ENCODE measurements around the gene PEMT.

DNA sequence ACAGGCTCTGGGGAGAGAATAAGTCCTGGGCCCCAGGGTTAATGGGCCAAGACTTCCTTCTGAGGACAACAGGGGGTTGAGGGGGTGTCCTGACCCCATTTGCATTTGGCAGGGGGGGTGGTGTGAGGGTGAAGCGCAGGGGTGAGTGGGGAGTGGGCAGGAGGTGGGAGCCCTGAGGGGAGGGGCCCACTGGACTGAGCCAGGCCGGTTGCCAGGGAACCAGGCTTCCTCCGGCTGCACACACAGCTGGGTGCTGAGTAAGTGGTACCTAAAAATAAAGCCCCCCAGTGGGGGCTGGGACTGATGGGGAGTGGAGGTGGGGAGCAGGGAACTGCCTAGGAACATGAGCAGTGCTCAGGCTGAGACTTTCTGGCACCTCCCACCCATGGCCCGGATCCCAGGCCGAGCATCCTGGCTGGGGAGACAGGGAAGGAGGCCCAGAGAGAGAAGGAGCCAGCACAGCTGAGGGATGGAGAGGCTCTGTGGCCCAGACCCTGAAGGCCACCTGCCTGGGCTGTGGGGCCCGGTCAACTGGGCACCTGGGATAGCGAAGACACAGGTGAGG lies 87.9 kb downstream of the PEMT start:
- no peak for TF ChIP-seq CHD1 (IDR thresholded peaks at IDR 0.05; ENCODE audit: low read depth, low read length)
- TF ChIP-seq, protein P1, sequence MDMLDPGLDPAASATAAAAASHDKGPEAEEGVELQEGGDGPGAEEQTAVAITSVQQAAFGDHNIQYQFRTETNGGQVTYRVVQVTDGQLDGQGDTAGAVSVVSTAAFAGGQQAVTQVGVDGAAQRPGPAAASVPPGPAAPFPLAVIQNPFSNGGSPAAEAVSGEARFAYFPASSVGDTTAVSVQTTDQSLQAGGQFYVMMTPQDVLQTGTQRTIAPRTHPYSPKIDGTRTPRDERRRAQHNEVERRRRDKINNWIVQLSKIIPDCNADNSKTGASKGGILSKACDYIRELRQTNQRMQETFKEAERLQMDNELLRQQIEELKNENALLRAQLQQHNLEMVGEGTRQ (IDR thresholded peaks at IDR 0.05; ENCODE audit: low read length): no peak
- TF ChIP-seq EZH2 (IDR thresholded peaks at IDR 0.05; ENCODE audit: low read depth, low read length, severe bottlenecking): no peak
- TF ChIP-seq, protein P2, sequence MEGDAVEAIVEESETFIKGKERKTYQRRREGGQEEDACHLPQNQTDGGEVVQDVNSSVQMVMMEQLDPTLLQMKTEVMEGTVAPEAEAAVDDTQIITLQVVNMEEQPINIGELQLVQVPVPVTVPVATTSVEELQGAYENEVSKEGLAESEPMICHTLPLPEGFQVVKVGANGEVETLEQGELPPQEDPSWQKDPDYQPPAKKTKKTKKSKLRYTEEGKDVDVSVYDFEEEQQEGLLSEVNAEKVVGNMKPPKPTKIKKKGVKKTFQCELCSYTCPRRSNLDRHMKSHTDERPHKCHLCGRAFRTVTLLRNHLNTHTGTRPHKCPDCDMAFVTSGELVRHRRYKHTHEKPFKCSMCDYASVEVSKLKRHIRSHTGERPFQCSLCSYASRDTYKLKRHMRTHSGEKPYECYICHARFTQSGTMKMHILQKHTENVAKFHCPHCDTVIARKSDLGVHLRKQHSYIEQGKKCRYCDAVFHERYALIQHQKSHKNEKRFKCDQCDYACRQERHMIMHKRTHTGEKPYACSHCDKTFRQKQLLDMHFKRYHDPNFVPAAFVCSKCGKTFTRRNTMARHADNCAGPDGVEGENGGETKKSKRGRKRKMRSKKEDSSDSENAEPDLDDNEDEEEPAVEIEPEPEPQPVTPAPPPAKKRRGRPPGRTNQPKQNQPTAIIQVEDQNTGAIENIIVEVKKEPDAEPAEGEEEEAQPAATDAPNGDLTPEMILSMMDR (IDR thresholded peaks at IDR 0.05; ENCODE audit: control extremely low read depth in 1 of 3, insufficient read depth in 1 of 3, low read depth in 1 of 3, low read length in 3 of 3): no peak
- TF ChIP-seq YY1 (IDR thresholded peaks at IDR 0.05; ENCODE audit: low read depth, low read length): no peak
- TF ChIP-seq KDM1A (IDR thresholded peaks at IDR 0.05; ENCODE audit: borderline replicate concordance, low read length): no peak
- no peak for TF ChIP-seq SIN3A (conservative IDR thresholded peaks at IDR 0.05 in 1 of 2, IDR thresholded peaks at IDR 0.05 in 1 of 2; ENCODE audit: low read depth in 1 of 2, low read length in 2 of 2)
- no peak for TF ChIP-seq HDAC2 (IDR thresholded peaks at IDR 0.05; ENCODE audit: borderline replicate concordance in 1 of 2, low read depth in 2 of 2, low read length in 2 of 2)
- no peak for TF ChIP-seq MAFK (IDR thresholded peaks at IDR 0.05; ENCODE audit: low read depth, low read length)

Measured in H1 (cell line).